Kidney (tissue), 14 donors: ENCODE data around the gene FAM217A. TPM values are rescaled to one million over a fixed set of nuclear protein-coding genes. Genes with fewer than 3 reads are reported as not detected.

Source experiments
- DNase-seq, 5 donors: peaks; one replicate each; pipeline ENCODE4 v3.0.0-alpha.2; 2013 to 2020
- FAIRE-seq: peaks from 2 replicates; lab custom pipeline; 2012; peaks lifted over from hg19 to GRCh38; lab: Jason Lieb, UNC
- H3K27ac ChIP-seq, 2 donors: one replicate each; pipeline ENCODE4 v1.7.0; 2013; ENCODE audit warnings: low read depth in 2 of 2, low read length in 2 of 2, inconsistent platforms in 1 of 2
- H3K27me3 ChIP-seq: one replicate; pipeline ENCODE4 v1.7.1; 2013; ENCODE audit warnings: low read length, inconsistent platforms; ENCODE audit not compliant: control insufficient read depth, insufficient read depth
- H3K36me3 ChIP-seq, 3 donors: one replicate each; pipeline versions ENCODE4 v1.7.0 to v1.7.1; 2013; ENCODE audit warnings: low read length in 3 of 3, control low read depth in 1 of 3, inconsistent platforms in 1 of 3; ENCODE audit not compliant: insufficient read depth in 3 of 3, control insufficient read depth in 2 of 3
- H3K4me1 ChIP-seq, 3 donors: one replicate each; pipeline versions ENCODE4 v1.7.0 to v1.7.1; 2013; ENCODE audit warnings: low read length in 3 of 3, inconsistent platforms in 1 of 3, low read depth in 1 of 3; ENCODE audit not compliant: control insufficient read depth in 2 of 3, insufficient read depth in 2 of 3
- H3K4me3 ChIP-seq, 3 donors: one replicate each; pipeline versions ENCODE4 v1.7.0 to v1.8.1; 2013; ENCODE audit warnings: low read length in 3 of 3, control low read depth in 1 of 3, inconsistent platforms in 1 of 3
- H3K9ac ChIP-seq, 3 donors: one replicate each; pipeline versions ENCODE4 v1.7.0 to v1.7.1; 2013; ENCODE audit warnings: low read length in 3 of 3, control low read depth in 1 of 3, inconsistent platforms in 1 of 3
- H3K9me3 ChIP-seq, 3 donors: one replicate each; pipeline versions ENCODE4 v1.7.0 to v1.7.1; 2013; ENCODE audit warnings: low read length in 3 of 3, control low read depth in 1 of 3, inconsistent platforms in 1 of 3; ENCODE audit not compliant: control insufficient read depth in 2 of 3, insufficient read depth in 1 of 3
- CTCF ChIP-seq: IDR thresholded peaks from 3 replicates; pipeline ENCODE4 v1.5.1; 2012; ENCODE audit warnings: mild to moderate bottlenecking, moderate library complexity, borderline replicate concordance; ENCODE audit not compliant: insufficient read depth; ENCODE audit errors: extremely low read depth
- intact Hi-C: fragments of 100-400 bp; cut with DNase I; formaldehyde crosslinking; loops from one replicate; pipeline ENCODE4 v1.11.1; 2022
- polyA plus RNA-seq: library from polyadenylated mRNA; stranded (reverse); fragments of 350-450 nt; fragmentation: Illumina TruSeq; extraction: RNeasy Lipid Tissue Mini Kit (QIAGEN cat#74804); gene quantifications from one replicate; pipeline ENCODE4 v1.2.3, GENCODE V29; 2014; ENCODE audit warnings: low read depth, low replicate concordance; ENCODE audit not compliant: insufficient read depth
- total RNA-seq: library from RNA; stranded (reverse); fragmentation: NEBNext Ultra II Directional; extraction: Animal tissue kit (Norgen Biotek cat#: 25700); gene quantifications from one replicate; pipeline ENCODE4 v1.2.1, GENCODE V29; 2021
- donor health status: control.
- donor health status: control.
- donor health status: control.
- donor health status: control.
- donor health status: control.
- donor health status: DM: yes; HTN: yes; CAD: no.
- donor health status: Normal renal cell carcinoma (clear cell type).

FAM217A gene
- total and polyA plus RNA-seq, 2 donors from 2014 or later = 0.56 TPM; not detected in 1

DNA sequence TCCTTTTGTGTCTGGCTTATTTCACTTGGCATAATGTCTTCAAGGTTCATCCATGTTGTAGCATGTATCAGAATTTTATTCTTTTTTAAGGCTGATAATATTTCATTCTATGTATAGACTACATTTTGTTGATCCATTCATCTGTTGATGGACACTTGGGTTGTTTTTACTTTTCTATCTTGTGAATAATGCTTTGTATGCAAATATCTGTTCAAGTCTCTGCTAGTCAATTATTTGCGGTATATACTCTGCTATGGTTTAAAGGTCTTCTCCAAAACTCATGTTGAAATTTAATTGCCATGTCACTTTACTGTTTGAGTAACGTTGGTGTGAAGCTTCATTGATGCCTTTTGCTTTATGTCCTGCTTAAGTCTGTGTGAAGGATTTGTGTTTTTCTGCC is 28.9 kb upstream of the FAM217A start:
- no peak for DNase-seq
- intact Hi-C loops = no loop called here
- H3K9ac ChIP-seq = no peak overlapping the region
- H3K27me3 ChIP-seq = no peaks in the 10 kb centered on the region
- FAIRE-seq = no peak
- H3K36me3 ChIP-seq = no peaks in the 10 kb centered on the region
- peaks cover 0 to 11% (median 5%) of the 10 kb centered on the region in 3 donors for H3K4me1 ChIP-seq
- H3K4me3 ChIP-seq = peak overlapping the region in 1 of 3 donors; percentile 37
- no peak for TF ChIP-seq CTCF
- peaks cover 0 to 3% (median 2%) of the 10 kb centered on the region in 3 donors for H3K9me3 ChIP-seq
- H3K27ac ChIP-seq = no peak overlapping the region

DNA sequence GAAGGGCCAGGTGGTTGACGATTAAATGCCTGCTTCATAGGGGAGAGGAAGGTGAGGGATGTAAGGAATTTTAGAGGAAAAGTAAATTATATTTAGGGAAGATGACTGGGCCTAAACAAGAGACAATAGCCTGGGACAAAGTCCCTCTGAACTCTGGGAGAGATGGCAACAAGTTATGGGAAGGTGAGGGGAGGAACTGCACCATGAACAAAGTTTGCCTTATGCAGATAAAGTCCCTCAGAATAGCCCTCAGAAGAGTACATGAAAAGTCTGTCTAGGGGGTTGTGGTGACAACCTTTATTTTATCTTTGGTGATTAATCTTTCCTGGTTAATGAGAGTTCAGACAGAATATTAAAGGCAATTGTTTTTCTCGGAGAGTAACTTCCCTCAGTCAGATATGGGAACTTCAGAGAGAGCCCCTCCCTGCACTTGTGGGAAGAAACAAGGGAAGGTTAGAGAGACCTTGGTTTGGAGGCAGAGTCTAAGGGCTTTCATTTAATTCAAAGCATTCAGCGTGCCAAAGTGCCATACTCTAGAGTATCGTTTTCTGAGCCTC is 27.1 kb upstream of the FAM217A start:
- intact Hi-C loops = no loop called here
- no peaks in the 10 kb centered on the region for H3K27me3 ChIP-seq
- no peaks in the 10 kb centered on the region for H3K36me3 ChIP-seq
- H3K27ac ChIP-seq = no peak overlapping the region
- no peak for FAIRE-seq
- no peak overlapping the region for H3K4me3 ChIP-seq
- no peak overlapping the region for H3K9ac ChIP-seq
- DNase-seq = peak in 1 of 5 donors; percentile 13
- peaks cover 0 to 11% (median 5%) of the 10 kb centered on the region in 3 donors for H3K4me1 ChIP-seq
- TF ChIP-seq CTCF = no peak
- no peaks in the 10 kb centered on the region for H3K9me3 ChIP-seq

DNA sequence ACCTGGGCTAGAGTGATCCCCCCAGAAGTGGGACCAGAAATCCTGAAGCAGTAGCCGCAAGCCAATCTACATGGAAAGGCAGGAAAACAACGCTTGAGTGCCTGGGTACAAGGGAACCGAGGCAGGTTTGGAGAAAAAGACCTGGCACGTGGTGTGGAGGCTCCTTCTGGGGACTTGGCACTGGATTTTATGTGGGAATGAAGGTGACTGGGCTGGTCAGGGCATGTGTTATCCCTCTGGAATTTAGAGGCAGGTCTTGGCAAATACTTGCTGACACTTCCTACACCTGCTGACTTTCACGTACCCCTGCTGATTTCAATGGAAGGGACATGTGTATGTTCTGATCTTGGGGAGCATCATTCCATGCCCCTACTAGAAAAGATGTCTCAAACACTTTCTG is 25.0 kb upstream of the FAM217A start:
- intact Hi-C loops = no loop called here
- H3K27ac ChIP-seq = no peak overlapping the region
- no peaks in the 10 kb centered on the region for H3K27me3 ChIP-seq
- FAIRE-seq = no peak
- no peak for DNase-seq
- H3K36me3 ChIP-seq = no peaks in the 10 kb centered on the region
- H3K9me3 ChIP-seq = no peaks in the 10 kb centered on the region
- TF ChIP-seq CTCF = no peak
- no peak overlapping the region for H3K4me3 ChIP-seq
- peaks cover 0 to 11% (median 2%) of the 10 kb centered on the region in 3 donors for H3K4me1 ChIP-seq
- H3K9ac ChIP-seq = no peak overlapping the region
